ENCODE data around the gene CTPS2.
A peak's percentile ranks its signal among the peaks of the same experiment; 100 is the strongest.

CTPS2 gene

DNA sequence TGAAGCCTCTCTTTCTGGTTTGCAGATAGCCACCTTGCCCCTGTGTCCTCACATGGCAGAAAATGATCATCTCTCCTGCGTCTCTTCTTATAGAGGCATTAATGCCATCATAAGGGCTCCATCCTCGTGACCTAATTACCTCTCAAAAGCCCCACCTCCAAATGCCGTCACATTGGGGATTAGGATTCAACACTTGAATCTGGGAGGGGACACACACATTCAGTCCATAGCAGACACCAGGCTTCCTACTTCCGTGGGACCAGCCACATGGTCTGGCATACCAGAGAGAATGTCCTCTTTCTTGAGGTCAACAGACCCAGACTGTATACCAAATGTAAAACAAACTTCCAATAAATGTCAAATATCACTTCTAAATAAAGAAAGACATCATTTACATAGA lies 144.8 kb downstream of the CTPS2 start:
- no peak overlapping the region for H3K4me3 ChIP-seq (ENCODE audit: low read depth, low read length)
- DNase-seq (ENCODE audit: low read depth): no peak
- TF ChIP-seq, protein P1, sequence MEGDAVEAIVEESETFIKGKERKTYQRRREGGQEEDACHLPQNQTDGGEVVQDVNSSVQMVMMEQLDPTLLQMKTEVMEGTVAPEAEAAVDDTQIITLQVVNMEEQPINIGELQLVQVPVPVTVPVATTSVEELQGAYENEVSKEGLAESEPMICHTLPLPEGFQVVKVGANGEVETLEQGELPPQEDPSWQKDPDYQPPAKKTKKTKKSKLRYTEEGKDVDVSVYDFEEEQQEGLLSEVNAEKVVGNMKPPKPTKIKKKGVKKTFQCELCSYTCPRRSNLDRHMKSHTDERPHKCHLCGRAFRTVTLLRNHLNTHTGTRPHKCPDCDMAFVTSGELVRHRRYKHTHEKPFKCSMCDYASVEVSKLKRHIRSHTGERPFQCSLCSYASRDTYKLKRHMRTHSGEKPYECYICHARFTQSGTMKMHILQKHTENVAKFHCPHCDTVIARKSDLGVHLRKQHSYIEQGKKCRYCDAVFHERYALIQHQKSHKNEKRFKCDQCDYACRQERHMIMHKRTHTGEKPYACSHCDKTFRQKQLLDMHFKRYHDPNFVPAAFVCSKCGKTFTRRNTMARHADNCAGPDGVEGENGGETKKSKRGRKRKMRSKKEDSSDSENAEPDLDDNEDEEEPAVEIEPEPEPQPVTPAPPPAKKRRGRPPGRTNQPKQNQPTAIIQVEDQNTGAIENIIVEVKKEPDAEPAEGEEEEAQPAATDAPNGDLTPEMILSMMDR (IDR thresholded peaks at IDR 0.05; ENCODE audit: control insufficient read depth, extremely low read depth, insufficient read depth): no peak

DNA sequence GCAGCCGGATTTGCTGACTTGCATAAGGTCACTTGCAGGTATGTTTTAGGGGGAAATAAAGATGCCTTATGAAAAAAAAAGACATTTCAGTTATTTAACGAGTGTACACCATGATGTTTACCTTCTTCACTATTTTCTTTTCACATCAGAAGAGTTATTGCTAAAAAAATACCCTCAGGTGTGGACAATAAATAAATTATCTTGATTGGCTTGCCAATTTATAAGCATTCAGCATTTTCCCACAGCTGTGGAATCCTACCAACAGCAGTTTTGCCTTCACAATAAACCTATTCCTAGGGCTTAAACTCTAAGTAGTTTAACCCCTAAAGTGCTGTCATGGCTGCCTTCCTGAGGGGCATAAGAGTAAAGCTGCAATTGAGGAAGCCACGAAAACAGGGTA lies 145.9 kb downstream of the CTPS2 start:
- TF ChIP-seq, protein P1 (IDR thresholded peaks at IDR 0.05; ENCODE audit: control insufficient read depth, extremely low read depth, insufficient read depth): no peak
- no peak overlapping the region for H3K4me3 ChIP-seq (ENCODE audit: low read depth, low read length)
- peak; percentile 25 for DNase-seq (ENCODE audit: low read depth)

DNA sequence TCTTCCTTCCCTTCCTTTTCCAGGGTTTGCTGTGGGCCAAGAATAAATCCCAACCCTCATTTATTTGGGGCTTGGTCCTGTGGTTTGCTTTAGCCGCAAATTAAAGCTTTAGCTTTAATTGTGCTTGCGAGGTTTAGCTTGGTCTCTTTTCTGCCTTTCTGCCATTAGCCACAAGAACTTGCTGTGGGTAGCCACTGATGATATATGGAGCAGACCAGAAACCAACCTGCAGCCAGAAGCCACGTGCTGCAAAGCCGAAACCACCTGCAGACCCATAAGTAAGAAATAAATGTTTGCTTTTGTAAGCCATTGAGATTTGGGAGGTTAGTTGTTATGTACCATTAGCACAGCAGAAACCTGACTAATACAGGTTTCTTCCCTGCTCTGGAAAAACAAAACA lies 152.3 kb downstream of the CTPS2 start:
- TF ChIP-seq, protein P1 (IDR thresholded peaks at IDR 0.05; ENCODE audit: control insufficient read depth, extremely low read depth, insufficient read depth): no peak
- H3K4me3 ChIP-seq (ENCODE audit: low read depth, low read length): no peak overlapping the region
- no peak for DNase-seq (ENCODE audit: low read depth)

DNA sequence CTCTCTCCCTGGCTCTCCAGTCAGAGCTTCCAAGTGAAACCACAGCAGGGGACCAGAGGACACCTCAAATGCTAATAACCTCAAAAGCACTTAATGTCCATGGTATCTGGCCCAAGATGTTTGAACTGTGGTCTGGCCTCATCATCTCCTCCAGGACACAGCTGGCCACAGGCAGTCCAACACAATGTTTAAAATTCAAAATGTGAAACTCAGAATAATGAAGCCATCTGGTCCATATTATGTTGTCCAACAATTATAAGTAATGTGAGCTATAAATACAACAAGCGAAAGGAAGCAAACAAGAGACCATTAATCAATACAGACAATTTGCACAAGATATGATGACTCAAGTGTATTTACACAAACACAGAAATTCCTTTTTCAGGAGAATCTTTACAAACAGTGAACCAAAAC lies 153.3 kb downstream of the CTPS2 start:
- no peak overlapping the region for H3K4me3 ChIP-seq (ENCODE audit: low read depth, low read length)
- no peak for DNase-seq (ENCODE audit: low read depth)
- TF ChIP-seq, protein P1 (IDR thresholded peaks at IDR 0.05; ENCODE audit: control insufficient read depth, extremely low read depth, insufficient read depth): no peak

DNA sequence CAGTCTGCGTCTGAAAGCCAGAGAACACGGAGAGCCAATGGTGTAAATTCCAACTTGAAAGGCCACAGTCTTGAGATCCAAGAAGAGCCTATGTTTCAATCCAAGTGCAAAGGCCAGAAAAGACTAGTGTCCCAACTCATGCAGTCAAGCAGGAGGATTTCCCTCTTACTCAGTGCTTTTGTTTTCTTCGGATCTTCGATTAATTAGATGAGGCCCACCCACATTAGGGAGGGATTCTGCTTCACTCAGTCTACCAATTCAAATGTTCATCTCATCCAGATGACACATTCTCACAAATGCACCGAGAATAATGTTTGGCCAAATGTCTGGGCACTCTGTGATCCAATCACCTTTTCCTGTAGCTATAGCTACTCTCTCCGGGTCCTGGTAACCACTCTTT lies 154.0 kb downstream of the CTPS2 start:
- TF ChIP-seq, protein P1 (IDR thresholded peaks at IDR 0.05; ENCODE audit: control insufficient read depth, extremely low read depth, insufficient read depth): no peak
- no peak overlapping the region for H3K4me3 ChIP-seq (ENCODE audit: low read depth, low read length)
- DNase-seq (ENCODE audit: low read depth): no peak

DNA sequence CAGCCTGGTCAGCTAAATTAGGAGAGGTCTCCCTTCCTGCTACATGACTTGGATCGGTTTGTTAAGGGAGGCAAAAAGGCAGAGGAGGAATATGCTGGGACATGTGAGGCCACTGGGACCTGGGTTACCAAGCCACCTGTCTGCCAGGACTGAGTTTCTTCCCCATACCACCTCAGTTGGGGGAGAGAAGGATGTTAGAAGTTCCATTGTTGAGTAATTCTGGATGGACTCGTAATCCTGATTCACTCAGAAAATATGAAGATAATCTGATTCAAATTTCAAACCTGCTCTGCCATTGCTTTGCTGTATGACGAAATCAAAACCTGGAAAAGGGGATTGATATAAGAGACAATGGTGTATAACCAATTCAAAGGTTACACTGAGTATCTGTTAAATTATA lies 159.9 kb downstream of the CTPS2 start:
- TF ChIP-seq, protein P1 (IDR thresholded peaks at IDR 0.05; ENCODE audit: control insufficient read depth, extremely low read depth, insufficient read depth): no peak
- DNase-seq (ENCODE audit: low read depth): no peak
- no peak overlapping the region for H3K4me3 ChIP-seq (ENCODE audit: low read depth, low read length)

DNA sequence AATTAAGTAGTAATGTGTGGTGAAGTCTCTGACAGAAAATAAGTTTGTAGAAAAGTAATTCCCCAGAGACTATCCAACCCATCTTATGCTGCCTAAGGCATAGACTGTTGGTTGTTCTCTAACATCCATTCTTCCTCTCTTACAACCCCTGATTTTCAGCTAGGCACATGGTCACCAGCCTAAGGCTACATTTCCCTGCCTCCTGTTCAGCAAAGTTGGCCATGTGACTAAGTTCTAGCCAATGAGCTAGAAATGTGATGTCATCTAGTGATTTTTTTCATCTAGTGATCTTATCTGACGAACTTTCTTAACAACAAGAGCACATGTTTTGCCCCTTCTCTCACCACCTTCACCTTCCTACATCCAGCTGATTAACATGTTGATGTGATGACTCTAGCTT lies 164.8 kb downstream of the CTPS2 start:
- TF ChIP-seq, protein P1 (IDR thresholded peaks at IDR 0.05; ENCODE audit: control insufficient read depth, extremely low read depth, insufficient read depth): no peak
- no peak for DNase-seq (ENCODE audit: low read depth)
- H3K4me3 ChIP-seq (ENCODE audit: low read depth, low read length): no peak overlapping the region
